Lung microvascular endothelial cell (primary cell): ENCODE measurements around the gene PRMT3. TPM values are rescaled to one million over a fixed set of nuclear protein-coding genes. Genes with fewer than 3 reads are reported as not detected.
A peak's percentile ranks its signal among the peaks of the same experiment; 100 is the strongest.
"Not testable (repeated sequence)": the region's sequence is repeated elsewhere in the genome, so short reads cannot be mapped to it uniquely, and the experiment has no call there.

ENCODE experiments used
- DNase-seq, 2 donors: peaks; one replicate each; pipeline versions ENCODE4 v3.0.0 to v3.0.0-alpha.2; 2010; ENCODE audit warnings: low read depth in 2 of 2
- total RNA-seq: library from RNA; depleted of rRNA; stranded (reverse); fragments of >200 nt; gene quantifications from 2 replicates; pipeline ENCODE4 v1.2.1, GENCODE V29; 2014

PRMT3 gene
- total RNA-seq, 1 donor from 2014 or later = 8.5 TPM

DNA sequence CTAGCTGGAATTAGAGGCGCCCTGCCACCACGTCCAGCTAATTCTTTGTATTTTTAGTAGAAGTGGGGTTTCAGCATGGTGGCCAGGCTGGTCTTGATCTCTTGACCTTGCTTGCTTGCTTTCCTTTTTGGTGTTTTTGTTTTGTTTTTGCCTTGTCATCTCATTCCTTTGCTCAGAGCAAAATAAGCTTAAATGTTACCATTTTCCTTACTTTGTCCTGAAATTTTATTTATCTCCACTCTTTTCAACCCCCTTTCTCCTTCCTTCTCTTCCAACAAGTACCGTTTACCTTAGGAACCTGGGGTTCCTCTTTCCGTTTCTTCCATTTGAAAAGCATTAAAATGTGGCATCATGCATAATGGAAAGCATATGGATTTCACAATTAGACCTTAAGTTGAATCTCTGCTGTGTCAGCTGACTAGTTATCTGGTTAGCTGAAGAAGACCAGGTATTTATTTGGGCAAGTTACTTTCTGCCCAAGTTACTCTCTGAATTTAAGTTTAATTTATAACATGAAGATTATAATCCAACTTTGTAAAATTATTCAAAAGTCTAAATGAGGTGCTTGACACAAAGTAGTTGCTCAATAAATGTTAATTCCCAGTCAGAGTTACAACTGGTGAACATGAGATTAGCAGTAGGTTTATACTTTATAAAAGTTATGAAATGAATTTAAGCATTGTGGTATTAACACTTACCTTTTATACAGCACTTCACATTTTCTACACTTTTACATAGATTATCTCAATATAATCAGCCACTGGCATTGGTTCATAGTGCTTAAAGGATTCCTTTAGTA, 69.7 kb downstream of the PRMT3 start:
- no peak for DNase-seq

DNA sequence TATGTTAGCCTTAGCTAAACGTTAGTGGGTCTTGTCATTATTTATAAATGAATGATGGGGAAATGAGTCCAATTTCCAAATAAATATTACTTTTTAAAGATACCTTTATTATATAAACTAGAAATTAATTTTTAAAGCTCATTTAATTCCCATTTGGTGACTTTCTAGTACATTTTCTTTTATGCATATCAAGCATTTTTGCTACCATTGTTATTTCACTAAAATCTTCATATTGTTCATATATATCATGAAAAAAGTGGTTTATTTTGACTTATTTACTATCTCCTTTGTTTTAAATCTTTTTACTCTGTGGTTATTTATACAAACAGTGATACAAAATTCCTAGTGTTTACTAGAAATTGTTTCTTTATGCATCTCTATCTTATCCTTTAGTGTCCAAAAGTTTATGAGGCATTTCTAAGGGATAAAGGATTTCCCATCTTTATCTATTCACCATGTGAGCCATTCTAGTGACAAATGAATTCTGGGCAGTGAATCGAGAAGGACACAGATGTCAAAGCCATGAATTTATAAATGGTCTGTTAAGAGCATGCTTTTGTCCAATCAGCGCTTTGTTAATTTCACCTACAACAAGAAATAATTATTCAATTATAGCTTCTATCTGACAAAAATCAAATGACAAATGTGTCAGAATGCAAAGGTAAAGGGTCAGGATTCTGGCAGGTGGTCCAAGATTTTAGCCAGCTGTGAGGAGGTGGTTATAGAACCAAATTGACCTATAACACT, 70.6 kb downstream of the PRMT3 start:
- no peak for DNase-seq

DNA sequence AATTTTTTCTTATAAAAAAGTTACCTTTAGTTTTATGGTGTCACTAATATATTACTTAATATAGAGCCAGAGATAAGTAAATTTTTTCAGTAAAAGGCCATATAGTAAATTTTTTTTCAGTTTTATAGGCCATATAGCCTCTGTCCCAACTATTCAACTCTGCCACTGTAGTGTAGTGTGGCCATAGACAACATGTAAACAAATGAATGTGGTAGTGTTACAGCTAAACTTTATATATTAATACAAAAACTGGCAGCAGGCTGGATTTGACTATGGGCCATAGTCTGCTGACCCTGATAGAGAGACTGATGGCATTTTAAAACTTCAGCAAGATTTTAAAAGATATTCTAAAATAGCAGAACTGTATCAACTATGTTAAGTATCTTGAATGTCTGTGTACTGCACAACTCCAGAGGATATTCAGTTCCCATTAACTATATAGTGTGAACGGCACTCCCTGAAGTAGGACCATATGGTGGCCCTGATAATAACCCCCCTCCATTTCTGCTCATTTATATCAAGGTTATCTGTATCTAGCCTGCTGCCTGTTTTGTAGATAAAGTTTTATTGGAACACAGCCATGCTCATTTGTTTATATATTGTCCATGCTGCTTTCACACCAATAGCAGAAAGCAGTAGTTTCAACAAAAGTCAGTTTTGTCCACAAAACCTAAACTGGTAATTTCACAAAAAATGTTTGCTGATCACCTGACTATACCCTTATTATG, 71.6 kb downstream of the PRMT3 start:
- DNase-seq = no peak

DNA sequence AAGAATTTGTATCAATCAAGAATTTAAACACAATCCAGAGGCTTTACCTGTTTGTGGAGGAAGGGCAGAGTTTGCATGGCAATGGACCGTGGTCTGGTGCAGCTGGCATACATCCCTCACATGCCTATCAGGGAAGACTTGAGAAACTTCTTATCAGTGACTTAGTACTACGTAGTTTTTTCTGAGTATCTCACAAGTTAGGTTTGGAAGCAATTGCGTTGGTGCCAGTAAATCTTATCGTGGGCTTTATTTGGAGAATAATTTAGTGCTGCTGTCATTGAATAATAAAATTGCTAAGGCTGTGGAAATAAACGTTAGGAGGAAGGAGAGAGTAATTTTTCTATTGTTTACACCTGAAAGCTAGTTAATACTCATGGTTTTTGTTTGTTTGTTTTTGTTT, 72.3 kb downstream of the PRMT3 start:
- no peak for DNase-seq

DNA sequence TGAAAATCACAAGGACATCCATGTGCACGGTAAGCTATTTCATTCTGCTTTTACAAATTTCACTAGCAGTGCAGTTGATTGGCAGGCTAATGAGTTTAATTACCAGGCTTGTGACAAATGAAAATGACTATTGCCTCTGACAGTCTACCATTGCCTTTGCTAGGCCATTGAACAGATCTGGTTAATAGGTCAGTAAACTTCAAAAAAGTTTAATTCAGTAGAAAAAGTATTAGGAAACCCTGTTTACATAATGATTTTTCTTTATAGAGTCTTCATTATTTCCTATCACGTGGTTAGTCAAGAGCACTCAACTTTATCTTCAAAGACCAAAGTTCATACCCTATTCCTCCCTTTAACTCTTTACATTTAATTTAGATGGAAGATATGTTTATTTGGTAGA, 77.0 kb downstream of the PRMT3 start:
- no peak for DNase-seq

DNA sequence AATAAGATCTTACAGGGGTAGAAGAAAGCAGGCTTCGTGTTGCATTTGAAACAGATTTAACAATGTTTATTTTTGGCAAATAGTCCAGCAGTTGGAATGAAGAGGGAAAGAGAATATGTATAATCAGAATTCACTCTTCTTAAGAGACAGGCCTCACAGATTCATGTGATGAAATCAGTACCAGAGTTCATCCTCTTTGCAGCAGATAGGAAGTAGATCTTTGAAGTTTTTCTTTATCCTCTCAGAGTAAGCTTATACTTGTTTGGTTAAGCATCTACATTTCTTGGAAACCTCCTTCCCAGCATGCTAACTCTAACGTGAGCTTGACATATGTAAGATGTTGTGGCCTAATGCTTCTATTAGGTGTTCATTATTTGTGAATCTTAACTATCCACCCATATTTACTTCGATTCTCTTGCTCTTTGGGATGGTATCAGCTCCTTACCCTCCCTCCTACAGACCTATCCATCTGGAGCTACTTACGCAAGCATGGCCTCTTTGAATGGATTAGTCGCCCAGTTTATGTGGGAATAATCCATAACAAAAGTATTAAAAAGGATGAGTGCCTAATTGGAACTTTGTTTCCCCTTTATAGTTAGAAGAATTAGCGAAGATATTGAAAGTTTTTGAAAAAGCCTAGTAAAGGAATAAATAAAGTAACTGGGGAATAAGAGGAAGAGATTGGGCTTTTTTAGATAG, 80.1 kb downstream of the PRMT3 start:
- no peak for DNase-seq

DNA sequence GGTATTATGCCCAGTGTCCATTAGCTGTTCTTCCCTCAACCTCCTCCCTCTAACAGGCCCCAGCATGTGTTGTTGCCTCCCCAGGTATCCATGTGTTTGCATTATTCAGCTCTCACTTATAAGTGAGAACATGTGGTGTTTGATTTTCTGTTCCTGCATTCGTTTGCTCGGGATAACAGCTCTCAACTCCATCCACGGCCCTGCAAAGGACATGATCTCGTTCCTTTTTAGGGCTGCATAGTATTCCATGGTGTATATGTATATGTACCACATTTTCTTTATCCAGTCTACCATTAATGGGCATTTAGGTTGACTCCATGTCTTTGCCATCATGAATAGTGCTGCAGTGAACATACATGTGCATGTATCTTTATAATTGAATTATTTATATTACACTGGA, 82.8 kb downstream of the PRMT3 start:
- DNase-seq = no peak

DNA sequence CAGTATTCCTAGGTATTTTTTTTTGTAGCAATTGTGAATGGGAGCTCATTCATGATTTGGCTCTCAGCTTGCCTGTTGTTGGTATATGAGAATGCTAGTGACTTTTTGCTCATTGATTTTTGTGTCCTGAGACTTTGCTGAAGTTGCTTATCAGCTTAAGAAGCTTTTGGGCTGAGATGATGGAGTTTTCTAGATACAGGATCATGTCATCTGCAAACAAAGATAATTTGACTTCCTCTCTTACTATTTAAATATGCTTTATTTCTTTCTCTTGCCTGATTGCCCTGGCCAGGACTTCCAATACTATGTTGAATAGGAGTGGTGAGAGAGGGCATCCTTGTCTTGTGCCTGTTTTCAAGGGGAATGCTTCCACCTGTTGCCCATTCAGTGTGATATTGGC, 84.4 kb downstream of the PRMT3 start:
- not testable (repeated sequence) for DNase-seq

DNA sequence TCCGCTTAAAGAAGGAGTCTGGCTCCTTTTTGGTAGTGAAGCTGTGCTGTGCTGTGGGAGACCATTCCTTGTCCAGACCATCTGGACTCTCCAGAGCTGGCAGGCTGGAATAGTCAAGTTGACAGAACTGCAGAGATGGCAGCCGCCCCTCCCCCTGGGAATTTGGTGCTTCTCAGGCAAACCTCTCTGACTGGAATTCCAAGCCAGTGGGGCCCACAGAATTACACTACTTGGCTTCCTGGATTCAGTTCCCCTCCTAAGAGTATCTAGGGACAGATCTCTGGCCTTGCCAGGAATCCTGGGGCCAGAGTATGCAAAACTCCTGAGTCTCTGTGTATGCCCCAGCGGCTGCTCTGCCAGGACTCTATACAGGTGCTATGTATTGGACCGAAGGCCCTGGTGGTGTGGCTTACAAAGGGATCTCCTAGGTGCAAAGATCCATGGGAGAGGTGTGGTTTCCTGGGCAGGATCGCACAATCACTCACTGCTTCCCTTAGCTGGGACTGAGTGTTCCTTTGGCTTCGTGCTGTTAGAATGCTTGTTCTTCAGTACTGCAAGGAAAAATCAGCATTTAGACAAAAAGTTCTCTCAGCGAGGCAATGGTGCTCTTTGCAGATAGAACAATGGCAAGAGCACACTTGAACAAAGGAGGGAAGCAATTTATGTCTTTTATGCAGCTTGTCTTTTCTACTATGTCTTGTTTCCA, 86.8 kb downstream of the PRMT3 start:
- DNase-seq = peak; percentile 20 to 44

DNA sequence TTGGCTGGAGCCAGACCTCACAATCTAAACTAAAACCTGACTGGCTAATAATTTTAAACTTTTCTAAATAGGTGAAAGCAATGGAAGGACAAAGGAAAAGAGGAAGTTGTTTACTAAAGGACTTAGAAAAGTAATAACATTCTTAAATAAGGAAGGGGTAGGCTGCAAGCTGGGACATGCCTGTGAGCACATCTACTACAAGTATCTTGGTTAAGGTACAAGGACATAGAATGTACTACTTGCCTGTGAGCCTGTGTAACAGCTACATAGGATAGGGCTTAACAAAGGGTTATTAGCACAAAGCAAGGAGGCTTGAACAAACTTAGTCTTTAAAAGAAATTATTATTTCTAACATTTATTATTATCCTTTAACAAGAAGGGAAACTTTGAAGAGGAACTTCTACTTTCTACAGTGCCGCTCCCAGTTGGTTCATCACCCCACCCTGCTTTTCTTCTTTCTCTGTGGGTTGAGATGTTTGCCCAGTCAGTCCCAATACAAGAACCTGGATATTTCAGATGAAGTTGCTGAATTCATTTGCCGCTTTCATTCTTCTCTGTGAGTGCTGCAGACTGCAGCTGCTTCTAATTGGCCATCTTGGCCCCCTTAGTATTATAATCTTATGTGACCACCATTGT, 87.5 kb downstream of the PRMT3 start:
- no peak for DNase-seq

DNA sequence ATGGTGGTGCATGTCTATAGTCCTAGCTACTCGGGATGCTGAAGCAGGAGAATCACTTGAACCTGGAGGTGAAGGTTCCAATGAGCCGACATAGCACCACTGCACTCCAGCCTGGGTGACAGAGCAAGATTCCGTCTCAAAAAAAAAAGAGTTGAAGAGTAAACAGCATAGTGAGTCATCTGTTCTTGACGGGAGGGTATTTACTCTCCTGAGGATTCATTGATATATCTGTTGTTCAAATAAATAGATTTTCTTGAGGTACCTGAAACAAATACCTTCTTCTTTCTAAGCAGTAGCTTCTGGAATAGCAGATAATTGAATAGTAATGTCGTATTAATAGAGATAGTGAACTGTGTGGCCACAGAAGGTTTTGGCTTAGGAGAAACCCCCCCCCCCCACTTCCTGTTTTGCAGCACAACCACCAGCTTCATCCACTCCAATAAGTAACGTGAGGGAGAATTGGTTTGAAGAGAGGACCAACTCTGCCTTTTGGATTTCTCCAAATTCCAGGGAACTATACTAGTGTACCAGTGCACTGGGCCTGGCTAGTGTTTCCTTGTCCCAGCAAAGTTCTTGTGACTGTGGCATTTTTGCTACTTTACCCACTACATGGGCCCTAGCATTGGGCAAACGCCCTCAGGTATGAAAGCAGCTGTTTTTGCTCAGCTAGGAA, 90.0 kb downstream of the PRMT3 start:
- DNase-seq = no peak

DNA sequence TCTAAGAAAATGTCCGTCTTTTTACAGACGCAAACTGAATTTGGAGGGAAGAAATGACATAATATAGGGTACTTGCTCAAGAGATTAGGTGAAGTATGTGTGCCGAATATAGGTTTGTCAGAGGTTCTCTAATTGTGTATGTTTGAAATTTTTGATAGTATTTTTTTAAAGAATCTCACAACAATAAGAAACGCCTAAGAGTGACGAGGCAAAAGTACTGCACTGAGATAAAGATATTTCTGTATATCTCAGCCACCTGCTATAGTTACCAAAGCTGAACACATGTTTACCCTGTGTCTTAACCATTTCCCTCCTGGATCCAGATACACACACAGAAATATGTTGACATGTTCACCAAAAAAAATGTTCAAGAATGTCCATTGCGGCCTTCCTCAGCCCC, 92.0 kb downstream of the PRMT3 start:
- DNase-seq = no peak

DNA sequence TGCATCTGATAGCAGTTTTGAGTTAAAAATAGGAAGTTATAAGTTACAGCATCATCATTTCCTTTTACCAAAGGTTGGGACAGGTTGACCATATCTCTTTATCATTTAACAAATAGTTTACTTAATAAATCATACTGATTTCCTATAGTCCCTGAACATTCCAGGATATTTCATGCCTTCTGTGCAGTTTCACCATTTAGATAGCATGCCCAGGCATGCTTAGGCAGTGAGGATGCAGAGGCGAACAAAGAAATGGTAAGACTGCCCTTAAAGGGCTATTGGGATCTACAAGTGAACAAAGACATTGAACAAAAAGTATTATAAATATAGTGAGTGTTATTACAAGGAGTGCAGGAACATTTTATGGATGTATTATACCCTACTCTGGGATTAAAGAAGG, 96.4 kb downstream of the PRMT3 start:
- DNase-seq = peak in 1 of 2 donors; percentile 9

DNA sequence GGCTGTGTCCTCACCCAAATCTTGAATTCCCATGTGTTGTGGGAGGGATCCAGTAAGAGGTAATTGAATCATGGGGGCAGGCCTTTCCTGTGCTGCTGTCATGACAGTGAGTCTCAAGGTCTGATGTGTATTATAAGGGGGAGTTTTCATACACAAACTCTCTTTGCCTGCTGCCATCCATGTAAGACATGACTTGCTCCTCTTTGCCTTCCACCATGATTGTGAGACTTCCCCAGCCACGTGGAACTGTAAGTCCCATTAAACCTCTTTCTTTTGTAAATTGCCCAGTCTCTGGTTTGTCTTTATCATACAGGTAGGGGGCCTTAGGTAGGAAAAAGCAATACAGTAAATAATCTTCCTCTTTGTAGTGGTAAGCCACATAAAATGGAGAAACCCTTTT, 96.9 kb downstream of the PRMT3 start:
- not testable (repeated sequence) for DNase-seq

DNA sequence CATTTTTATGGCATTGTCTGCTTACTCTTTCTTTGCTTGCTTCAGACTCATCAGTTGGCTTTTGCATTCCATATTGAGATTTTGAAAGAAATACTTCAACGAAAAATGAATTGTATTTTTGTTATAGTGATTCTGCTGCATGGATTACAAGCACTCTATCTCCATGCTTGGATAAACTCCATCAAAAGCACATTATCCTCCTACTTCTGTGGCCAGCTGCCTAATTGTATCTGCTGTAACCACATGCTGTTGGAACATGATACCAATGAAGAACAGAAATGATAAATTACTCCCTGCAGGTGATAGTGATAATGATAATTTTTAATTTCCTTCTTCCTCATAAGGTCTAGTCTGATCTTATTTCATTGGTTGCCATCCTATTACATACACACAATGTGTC, 100.8 kb downstream of the PRMT3 start:
- DNase-seq = no peak

DNA sequence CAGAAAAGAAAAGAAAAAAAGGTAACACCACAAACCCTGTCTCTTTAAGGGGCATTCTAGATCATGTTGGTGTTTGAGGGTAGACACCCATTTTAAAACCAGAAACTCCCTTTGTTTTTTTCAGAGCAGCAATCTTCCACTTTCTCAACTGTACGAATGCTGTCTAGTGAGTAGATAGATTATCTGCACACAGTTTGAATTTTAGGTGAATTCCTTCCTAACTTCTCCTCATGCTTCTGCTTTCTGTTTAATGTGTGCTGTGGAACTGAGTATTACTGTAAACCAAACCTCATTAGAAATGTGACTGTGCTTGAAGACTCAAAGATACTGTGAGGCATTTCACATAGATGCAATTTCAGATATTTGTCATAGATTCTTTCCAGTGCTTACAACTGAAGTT, 102.4 kb downstream of the PRMT3 start:
- DNase-seq = no peak

DNA sequence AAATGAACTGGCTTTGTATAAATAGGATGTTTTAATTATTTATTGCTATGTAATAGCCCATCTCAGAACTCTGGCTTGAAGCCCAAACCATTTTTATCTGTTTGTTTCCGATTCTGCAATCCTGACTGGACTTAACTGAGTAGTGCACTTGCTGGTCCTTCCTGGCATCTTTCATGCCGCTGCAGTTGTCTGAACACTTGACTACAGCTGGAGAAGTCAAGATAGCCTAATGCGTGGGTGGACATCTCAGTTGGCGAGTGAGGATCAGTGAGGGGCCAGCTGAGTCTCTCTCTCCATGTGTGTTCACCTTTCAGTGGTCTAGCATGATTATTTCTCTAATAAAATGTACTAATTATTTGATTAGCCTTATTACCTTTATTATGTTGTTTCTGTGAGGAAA, 105.8 kb downstream of the PRMT3 start:
- DNase-seq = no peak

DNA sequence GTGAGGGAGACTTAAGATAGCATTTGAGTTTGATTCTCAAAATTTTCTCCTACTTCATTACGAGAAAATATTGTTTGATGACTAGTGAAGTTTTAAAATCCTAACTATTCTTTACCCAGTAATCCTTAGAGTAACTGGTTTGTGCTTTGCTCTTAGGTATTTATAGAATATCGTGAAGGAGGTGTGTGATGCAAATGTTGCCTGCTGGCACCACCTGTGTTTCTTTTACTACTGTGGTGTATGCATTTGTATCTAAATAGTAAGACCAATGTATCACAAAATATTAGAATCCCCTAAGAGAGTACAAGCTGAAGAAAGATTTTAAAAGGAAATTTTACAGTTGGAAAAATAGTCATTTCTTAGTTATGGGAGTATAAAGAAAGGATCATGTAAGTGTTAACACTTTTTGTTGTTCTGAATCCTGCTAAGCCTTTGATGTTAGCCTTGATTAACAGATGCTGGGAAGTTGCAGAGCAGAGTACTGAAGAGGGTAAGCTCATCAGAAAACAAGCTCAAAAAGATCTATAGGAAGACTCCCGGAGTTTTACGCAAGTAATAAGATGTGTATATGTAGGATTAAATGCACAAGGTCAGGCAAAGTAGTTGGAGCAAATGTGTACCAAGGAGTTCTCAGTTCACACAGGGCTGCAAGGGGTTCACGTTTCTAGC, 109.7 kb downstream of the PRMT3 start:
- no peak for DNase-seq

DNA sequence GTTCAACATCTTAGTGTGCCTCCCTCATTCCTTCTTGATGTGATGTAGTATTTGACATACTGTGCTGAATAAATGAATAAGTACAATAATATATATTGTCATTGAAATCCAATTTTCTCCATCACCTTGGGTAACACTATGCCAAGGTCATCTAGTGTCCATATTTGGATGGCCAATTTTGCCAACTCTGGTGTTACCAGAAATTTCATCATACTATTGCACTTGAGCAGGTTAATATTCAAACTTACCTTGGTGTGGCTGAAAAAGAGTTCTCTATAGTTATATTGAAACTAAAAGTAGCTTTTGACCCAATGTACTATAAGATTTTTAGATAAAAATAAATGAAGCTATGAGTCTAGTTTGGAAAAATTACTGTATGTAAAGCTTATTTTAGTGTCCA, 113.7 kb downstream of the PRMT3 start:
- DNase-seq = no peak

DNA sequence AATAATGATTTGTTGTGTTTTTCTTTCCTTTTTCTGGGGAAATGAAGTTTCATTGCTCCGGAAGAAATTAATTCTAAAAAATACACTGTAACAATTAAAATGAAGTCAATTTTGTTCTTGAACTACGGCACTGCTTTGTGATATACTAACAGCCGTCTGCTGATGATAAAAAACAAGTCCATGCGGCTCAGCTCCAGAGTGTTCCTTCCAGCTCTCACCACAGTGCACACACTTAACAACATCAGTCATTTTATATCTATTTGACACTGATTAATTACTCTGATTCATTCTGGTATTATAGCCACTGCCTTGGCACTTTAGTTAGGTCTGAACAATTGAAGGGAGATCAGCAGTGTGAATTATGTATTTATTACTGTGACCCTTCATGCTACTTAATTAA, 114.5 kb downstream of the PRMT3 start:
- no peak for DNase-seq
